GM12874 (cell line): ENCODE results near the gene LRRD1.

Experiments
- CTCF ChIP-seq: IDR thresholded peaks from 2 replicates; pipeline ENCODE4 v1.5.1; 2011; ENCODE audit warnings: low read depth, mild to moderate bottlenecking, control low read depth, low read length, moderate library complexity; ENCODE audit not compliant: insufficient read depth

LRRD1 gene

GRCh38 chr7:92200791-92201190 lies 21.8 kb upstream of the LRRD1 start:
- TF ChIP-seq CTCF = no peak

- TF ChIP-seq CTCF = no peak
These were observed 13.4 kb upstream of the LRRD1 start for GRCh38 chr7:92192326-92192725.

DNA sequence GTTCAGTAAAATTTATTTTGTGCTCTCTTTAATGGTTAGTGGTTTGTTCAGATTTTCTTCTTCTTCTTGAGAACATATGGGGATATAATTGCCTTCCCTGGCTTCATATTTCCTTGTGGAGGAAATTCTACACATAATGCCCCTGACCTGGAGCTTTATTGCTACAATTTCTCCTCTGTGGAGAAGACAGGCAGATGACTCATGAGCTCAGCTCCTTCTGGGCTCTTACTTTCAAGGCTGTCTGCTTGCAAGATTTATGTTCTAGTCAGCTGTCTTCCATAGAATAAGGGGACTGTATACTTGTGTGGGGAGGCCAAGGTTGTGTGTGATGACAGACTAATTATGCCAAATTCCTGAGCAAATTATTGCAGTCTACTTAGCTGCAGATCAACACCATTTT lies 1.6 kb downstream of the LRRD1 start:
- no peak for TF ChIP-seq CTCF

DNA sequence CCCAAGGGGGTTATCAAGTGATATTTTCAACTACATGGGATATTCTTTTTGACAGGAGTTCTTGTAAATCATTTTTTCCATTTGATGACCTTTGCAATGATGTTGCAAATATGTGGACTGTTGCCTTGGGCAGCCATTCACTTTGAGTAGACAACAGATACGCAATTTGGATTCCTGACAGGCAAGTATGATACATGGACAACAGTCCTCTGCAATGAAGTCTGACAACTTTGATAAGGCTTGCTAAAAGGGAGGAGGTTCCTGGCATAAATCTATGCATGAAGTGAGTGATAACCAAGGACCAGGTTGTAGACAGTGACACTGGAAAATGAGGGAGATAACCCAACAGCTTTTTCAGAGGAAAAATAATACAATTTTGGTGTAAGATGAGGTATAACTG lies 17.7 kb downstream of the LRRD1 start:
- TF ChIP-seq CTCF = no peak

DNA sequence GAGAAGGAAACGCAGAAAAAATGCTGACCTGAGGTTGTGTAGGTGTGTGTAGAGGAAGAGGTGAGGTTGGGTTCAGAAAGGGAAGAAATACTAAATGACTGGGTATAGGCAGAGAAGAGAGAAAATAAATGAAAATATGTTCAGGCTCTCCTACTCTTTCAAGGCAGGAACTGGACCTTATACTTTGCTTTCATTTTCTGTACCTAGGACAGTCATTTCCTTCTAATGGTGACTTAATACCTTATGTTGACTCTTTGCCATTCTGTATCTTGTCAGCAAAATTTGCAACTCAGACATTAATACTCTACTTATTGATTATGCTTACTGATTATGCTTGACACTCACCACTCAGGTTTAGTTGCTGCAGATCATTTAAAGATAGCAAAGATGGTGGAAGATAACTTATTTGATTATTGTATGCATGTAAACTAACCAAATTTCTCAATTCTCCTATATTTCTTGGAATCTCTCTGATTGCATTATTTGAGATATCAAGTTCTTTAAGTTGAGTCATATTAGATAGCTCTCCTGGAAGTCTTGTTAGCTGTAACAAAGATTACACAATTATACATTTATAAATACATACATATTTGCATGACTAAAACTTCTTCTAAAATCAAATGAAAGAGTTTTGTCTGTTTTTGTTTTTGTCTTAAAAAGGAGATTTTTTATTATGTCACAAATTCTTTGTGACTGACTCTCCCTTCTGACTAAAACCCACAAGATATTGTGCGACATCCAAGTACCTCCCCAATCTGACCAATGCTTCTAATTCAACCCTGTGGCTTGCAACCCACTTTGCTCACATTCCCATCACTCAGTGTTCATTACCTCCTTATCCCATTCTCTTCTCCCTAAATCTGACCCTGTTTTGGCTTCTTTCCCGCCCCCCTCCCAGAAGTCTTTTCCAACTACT lies 20.0 kb downstream of the LRRD1 start:
- TF ChIP-seq CTCF = no peak

DNA sequence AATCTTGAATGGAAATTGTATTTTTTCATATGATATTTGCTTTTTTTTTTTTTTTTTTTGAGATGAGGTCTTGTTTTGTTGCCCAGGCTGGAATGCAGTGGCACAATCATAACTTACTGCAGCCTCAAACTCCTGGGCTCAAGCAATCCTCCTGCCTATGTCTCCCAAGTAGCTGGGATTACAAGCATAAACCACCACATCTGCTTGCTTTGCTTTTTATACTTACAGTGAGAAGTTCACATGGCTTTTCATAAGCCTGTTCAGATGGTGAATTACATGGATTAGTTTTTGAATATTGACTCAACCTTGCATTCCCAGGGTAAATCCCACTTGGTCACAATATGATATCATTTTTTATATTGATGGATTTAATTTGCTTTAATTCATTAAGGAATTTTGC lies 22.0 kb downstream of the LRRD1 start:
- no peak for TF ChIP-seq CTCF

DNA sequence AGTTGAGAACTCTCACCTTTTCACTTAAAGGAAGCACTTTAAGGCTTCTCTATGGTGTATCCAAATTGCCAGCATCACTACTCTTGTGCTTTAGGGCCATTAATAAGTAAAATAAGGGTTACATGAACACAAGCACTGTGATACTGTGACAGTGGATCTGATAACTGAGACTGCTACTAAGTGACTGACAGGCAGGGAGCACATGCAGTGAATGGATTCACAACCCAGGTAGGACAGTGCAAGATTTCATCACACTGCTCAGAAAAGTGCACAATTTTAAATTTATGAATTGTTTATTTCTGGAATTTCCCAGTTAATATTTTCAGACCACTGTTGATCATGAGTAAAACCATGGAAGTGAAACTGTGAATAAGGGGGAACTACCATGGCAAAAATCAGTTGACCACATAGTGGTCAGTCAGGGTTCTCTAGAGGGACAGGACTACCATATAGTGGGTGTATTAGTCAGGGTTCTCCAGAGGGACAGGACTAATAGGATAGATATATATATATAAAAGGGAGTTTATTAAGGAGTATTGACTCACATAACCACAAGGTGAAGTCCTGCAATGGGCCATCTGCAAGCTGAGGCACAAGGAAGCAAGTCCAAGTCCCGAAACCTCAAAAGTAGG lies 23.7 kb downstream of the LRRD1 start:
- TF ChIP-seq CTCF = no peak
